T-helper 2 cell treated with Interferon-gamma antibody and Interleukin-4, amounts not matched to agents 5 μg/mL and 100 μg/mL, for 36 hours (primary cell): Measurements from ENCODE around the gene AHRR.
"Not testable (repeated sequence)": the region's sequence is repeated elsewhere in the genome, so short reads cannot be mapped to it uniquely, and the experiment has no call there.

Experiments
- DNase-seq: peaks from one replicate; pipeline ENCODE4 v3.0.0; 2021; ENCODE audit warnings: low spot score
- H3K27ac Mint-ChIP-seq: one replicate; pipeline ENCODE4 v1.8.0; 2021; ENCODE audit warnings: mild to moderate bottlenecking, mixed read lengths
- H3K27me3 Mint-ChIP-seq: one replicate; pipeline ENCODE4 v1.8.0; 2021; ENCODE audit warnings: low read depth, mixed read lengths
- H3K36me3 Mint-ChIP-seq: one replicate; pipeline ENCODE4 v1.8.0; 2021; ENCODE audit warnings: low read depth, mixed read lengths
- H3K4me1 Mint-ChIP-seq: one replicate; pipeline ENCODE4 v1.8.0; 2021; ENCODE audit warnings: low read depth, mixed read lengths
- H3K4me3 Mint-ChIP-seq: one replicate; pipeline ENCODE4 v1.8.0; 2022; ENCODE audit warnings: mild to moderate bottlenecking, moderate library complexity, mixed read lengths
- H3K9me3 Mint-ChIP-seq: one replicate; pipeline ENCODE4 v1.8.0; 2021; ENCODE audit warnings: mixed read lengths

AHRR gene

GRCh38 chr5:309831-310230, 11.7 kb upstream of the AHRR start:
- not testable (repeated sequence) for H3K27me3 Mint-ChIP-seq, H3K4me1 Mint-ChIP-seq, DNase-seq, H3K36me3 Mint-ChIP-seq, H3K4me3 Mint-ChIP-seq, H3K9me3 Mint-ChIP-seq, H3K27ac Mint-ChIP-seq

DNA sequence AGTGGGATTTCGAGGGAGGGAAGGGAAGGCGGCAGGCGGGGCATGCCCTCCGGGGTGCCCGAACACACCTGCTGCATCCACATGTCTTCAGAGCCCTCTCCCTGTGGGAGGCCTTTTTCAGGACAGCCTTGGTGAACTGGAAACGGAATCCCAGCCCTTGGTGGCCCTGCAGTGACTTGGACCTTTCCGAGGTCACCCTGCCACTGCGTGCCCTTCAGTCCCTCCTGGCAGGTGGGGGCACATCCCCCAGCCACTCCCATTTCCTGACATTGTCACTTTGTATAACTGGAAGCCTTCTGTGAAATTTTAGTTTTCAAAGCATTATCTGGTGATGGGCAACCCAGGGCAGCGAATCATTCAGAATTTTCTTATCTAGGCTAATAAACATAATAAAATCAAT, 11.0 kb upstream of the AHRR start:
- Mint-ChIP-seq H3K9me3 (no peaks in the 10 kb centered on the region), H3K4me3 (no peak overlapping the region), H3K36me3 (peaks cover 4% of the 10 kb centered on the region), H3K27me3 (no peaks in the 10 kb centered on the region), H3K4me1 (no peaks in the 10 kb centered on the region), H3K27ac (no peak overlapping the region)
- no peak for DNase-seq

DNA sequence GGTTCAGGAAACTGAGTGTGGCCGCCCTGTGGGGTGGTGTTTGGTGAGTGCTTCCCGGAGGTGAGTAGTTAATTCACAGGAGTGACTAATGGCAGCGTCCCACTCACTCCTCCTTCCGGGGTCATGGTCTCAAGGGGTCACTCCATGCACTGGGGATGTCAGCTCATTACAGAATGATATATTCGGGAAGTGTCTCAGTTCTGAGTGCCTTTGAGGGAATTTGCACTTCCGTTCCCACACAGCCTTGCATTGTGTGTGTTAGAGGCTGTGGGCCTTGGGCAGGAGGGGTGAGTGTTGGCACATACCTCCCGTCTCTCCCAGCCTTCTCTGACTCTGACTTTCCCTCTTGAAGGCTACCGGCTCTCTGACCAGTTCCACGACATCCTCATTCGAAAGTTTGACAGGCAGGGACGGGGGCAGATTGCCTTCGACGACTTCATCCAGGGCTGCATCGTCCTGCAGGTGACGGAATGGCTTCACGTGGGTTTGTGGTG, 10.5 kb upstream of the AHRR start:
- no peak for DNase-seq
- Mint-ChIP-seq H3K9me3 (no peaks in the 10 kb centered on the region), H3K27me3 (no peaks in the 10 kb centered on the region), H3K4me3 (no peak overlapping the region), H3K27ac (no peak overlapping the region), H3K36me3 (peaks cover 4% of the 10 kb centered on the region), H3K4me1 (no peaks in the 10 kb centered on the region)

- Mint-ChIP-seq H3K4me3 (no peak overlapping the region), H3K36me3 (peaks cover 5% of the 10 kb centered on the region), H3K27ac (no peak overlapping the region), H3K4me1 (no peaks in the 10 kb centered on the region), H3K27me3 (no peaks in the 10 kb centered on the region), H3K9me3 (no peaks in the 10 kb centered on the region)
- no peak for DNase-seq
Measured at GRCh38 chr5:311963-312362, 9.6 kb upstream of the AHRR start.

GRCh38 chr5:312845-313244, 8.7 kb upstream of the AHRR start:
- H3K36me3 Mint-ChIP-seq = peaks cover 3% of the 10 kb centered on the region
- H3K27me3 Mint-ChIP-seq = no peaks in the 10 kb centered on the region
- H3K4me3 Mint-ChIP-seq = no peak overlapping the region
- no peak overlapping the region for H3K27ac Mint-ChIP-seq
- H3K9me3 Mint-ChIP-seq = no peaks in the 10 kb centered on the region
- no peak for DNase-seq
- no peaks in the 10 kb centered on the region for H3K4me1 Mint-ChIP-seq

- H3K36me3 Mint-ChIP-seq = peaks cover 3% of the 10 kb centered on the region
Measured at GRCh38 chr5:313265-313664, 8.2 kb upstream of the AHRR start.

DNA sequence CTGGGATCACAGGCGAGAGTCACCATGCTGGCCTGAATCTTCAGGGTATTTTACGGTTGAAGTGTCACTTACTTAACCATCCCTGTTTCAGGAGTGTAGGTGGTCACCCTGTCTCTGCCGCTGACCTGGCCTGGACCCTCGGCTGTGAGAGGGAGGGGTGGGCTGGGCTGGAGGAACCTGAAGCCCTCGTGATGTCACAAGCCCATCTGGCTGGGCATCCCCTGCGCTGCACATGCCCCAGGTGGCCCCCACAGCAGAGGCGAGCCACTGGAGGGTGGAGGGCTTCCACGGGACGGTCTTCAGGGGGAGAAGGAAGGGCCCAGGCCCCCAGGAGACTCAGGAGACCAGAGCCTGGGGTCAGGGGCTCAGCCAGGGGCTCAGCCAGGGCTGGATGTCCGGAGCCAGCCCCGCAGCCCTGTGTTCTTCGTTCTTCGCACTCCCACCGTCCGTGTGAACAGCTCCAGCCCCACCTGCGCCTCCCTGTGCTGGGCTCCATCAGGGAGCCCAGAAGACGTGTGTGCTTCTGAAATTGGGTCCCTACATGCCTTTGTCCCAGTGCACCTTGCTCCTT, 7.6 kb upstream of the AHRR start:
- Mint-ChIP-seq H3K4me1 (no peaks in the 10 kb centered on the region), H3K36me3 (peaks cover 1% of the 10 kb centered on the region), H3K9me3 (no peaks in the 10 kb centered on the region), H3K27me3 (no peaks in the 10 kb centered on the region), H3K4me3 (no peak overlapping the region), H3K27ac (no peak overlapping the region)
- no peak for DNase-seq

More at GRCh38 chr5:313265-313664, 8.2 kb upstream of the AHRR start:
- H3K9me3 Mint-ChIP-seq = no peaks in the 10 kb centered on the region
- no peak overlapping the region for H3K4me3 Mint-ChIP-seq
- no peaks in the 10 kb centered on the region for H3K4me1 Mint-ChIP-seq
- DNase-seq = no peak
- no peaks in the 10 kb centered on the region for H3K27me3 Mint-ChIP-seq
- no peak overlapping the region for H3K27ac Mint-ChIP-seq

DNA sequence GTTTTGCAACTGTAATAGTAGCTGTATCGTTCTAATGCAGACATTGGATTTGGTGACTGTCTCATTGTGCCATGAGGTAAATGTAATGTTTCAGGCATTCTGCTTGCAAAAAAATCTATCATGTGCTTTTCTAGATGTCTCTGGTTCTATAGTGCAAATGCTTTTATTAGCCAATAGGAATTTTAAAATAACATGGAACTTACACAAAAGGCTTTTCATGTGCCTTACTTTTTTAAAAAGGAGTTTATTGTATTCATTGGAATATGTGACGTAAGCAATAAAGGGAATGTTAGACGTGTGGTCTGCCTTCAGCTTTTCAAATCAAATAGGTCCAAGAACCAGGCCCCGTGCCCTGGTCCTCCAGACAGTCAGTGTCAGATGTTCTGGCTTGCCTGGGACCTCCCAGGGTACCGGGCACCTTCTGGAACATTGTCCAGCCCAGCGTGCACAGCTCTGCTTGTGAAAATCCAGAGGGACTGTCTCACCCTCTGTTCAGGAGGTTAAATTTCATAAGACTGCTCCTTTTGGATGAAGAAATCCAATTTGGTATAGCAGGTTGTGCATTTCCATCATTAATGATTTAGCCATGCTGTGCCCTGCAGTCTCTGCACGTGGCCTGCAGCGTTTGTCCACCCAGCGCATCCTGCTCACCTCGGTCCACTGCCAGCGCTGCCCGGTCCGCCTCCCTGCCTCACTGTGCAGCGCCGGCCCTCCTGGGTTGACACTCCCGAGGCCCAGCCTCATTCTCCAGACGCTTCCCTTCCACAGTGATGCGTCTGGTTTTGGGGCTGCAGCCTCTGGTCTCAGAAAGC, 6.6 kb upstream of the AHRR start:
- Mint-ChIP-seq H3K4me3 (no peak overlapping the region), H3K9me3 (no peaks in the 10 kb centered on the region), H3K36me3 (peaks cover 1% of the 10 kb centered on the region), H3K27me3 (no peaks in the 10 kb centered on the region), H3K27ac (no peak overlapping the region), H3K4me1 (peaks cover 2% of the 10 kb centered on the region)
- DNase-seq = no peak

DNA sequence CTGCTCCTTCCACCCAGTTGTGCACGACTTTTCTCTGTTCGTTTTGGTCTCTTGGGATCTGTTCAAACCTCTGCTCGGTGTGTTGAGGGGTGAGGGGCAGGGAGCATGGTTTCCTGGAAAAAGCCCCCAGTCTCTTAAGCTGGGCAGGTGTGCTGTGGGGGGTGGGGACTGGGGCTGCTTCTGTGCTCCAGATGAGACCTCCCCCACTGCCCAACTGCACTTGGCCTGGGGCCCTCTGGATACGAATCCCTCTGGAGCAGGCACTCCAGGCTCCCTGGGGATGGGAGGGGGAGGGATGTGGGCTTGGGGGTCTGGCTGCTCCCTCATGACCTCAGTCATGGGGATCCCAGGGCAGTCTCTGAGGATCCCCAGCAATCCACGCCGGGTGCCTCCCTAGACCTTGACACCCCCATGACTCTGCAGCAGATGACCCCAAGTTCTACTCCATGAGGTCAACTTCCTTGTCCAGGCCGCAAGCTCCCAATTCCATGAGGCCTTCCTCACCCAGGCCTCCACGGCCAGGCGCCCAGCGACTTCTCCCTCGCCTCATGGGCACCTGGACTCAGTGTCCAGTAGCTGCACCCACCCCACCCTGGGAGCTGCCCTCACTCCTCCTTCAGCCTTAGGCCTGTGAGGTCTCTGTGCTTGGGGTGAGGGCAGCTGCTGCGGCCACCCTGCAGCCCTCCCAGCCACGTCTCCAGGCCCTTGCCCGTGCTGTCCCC, 5.9 kb upstream of the AHRR start:
- DNase-seq = no peak
- Mint-ChIP-seq H3K4me3 (no peak overlapping the region), H3K4me1 (peaks cover 6% of the 10 kb centered on the region), H3K27ac (peak overlapping the region; percentile 2), H3K36me3 (peaks cover 1% of the 10 kb centered on the region), H3K9me3 (no peaks in the 10 kb centered on the region), H3K27me3 (peaks cover 4% of the 10 kb centered on the region)

GRCh38 chr5:316210-317085, 5.1 kb upstream of the AHRR start:
- no peak for DNase-seq
- H3K4me1 Mint-ChIP-seq = peaks cover 7% of the 10 kb centered on the region
- H3K27ac Mint-ChIP-seq = no peak overlapping the region
- H3K36me3 Mint-ChIP-seq = peaks cover 1% of the 10 kb centered on the region
- peaks cover 5% of the 10 kb centered on the region for H3K27me3 Mint-ChIP-seq
- no peak overlapping the region for H3K4me3 Mint-ChIP-seq
- H3K9me3 Mint-ChIP-seq = no peaks in the 10 kb centered on the region

GRCh38 chr5:317086-317811, 4.3 kb upstream of the AHRR start:
- H3K4me1 Mint-ChIP-seq = peaks cover 7% of the 10 kb centered on the region
- peak; percentile 45 for DNase-seq
- H3K36me3 Mint-ChIP-seq = peaks cover 1% of the 10 kb centered on the region
- H3K27me3 Mint-ChIP-seq = peaks cover 5% of the 10 kb centered on the region
- H3K4me3 Mint-ChIP-seq = no peak overlapping the region
- no peak overlapping the region for H3K27ac Mint-ChIP-seq
- no peaks in the 10 kb centered on the region for H3K9me3 Mint-ChIP-seq

- H3K36me3 Mint-ChIP-seq = peaks cover 5% of the 10 kb centered on the region
- no peaks in the 10 kb centered on the region for H3K9me3 Mint-ChIP-seq
- H3K4me3 Mint-ChIP-seq = no peak overlapping the region
- no peak for DNase-seq
- H3K4me1 Mint-ChIP-seq = peaks cover 10% of the 10 kb centered on the region
- no peak overlapping the region for H3K27ac Mint-ChIP-seq
- H3K27me3 Mint-ChIP-seq = peaks cover 5% of the 10 kb centered on the region
Measured at GRCh38 chr5:318341-318897, 3.1 kb upstream of the AHRR start.
